Sigmoid colon (tissue), 3 donors: ENCODE measurements around the gene ZNF304.

ENCODE experiments used
- POLR2A ChIP-seq, 2 donors: fragments of 450-650 bp; IDR thresholded peaks; one replicate each; pipeline ENCODE4 v1.6.1; 2016; ENCODE audit warnings: antibody characterized with exemption in 2 of 2, mild to moderate bottlenecking in 2 of 2, moderate library complexity in 2 of 2
- TF ChIP-seq, protein P1 (sequence below), 4 experiments: fragments of 450-650 bp in 3 of 4; fragments of 200-600 bp in 1 of 4; IDR thresholded peaks; one replicate each; pipeline ENCODE4 v1.5.1; 2016 to 2019; ENCODE audit warnings: antibody characterized with exemption in 4 of 4, mild to moderate bottlenecking in 3 of 4, moderate library complexity in 2 of 4

DNA sequence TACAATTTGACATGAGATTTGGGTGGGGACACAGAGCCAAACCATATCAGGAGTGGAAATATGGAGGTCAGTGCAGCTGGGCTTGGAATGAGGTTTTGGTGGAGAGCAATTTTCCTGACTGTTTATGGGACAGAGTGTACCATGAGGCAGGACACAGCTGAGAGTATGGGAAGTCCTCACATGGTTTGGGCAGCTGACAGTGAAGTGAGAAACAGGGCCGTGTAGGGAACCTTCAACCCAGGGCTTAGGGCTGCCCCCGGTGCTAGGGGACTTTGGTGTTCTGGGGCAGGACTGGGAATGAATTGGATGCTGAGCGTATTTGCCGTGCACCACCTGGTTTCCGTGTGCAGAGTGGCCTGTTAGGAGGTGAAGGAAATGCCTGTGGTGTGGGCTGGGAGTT lies 44.6 kb downstream of the ZNF304 start:
- TF ChIP-seq, protein P1, sequence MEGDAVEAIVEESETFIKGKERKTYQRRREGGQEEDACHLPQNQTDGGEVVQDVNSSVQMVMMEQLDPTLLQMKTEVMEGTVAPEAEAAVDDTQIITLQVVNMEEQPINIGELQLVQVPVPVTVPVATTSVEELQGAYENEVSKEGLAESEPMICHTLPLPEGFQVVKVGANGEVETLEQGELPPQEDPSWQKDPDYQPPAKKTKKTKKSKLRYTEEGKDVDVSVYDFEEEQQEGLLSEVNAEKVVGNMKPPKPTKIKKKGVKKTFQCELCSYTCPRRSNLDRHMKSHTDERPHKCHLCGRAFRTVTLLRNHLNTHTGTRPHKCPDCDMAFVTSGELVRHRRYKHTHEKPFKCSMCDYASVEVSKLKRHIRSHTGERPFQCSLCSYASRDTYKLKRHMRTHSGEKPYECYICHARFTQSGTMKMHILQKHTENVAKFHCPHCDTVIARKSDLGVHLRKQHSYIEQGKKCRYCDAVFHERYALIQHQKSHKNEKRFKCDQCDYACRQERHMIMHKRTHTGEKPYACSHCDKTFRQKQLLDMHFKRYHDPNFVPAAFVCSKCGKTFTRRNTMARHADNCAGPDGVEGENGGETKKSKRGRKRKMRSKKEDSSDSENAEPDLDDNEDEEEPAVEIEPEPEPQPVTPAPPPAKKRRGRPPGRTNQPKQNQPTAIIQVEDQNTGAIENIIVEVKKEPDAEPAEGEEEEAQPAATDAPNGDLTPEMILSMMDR (IDR thresholded peaks at IDR 0.05) = no peak
- no peak for TF ChIP-seq POLR2A (IDR thresholded peaks at IDR 0.05)
